Activated T-cell treated with anti-CD3 and anti-CD28 coated beads, Interleukin-2, amount 50 U/mL, for 48 hours (primary cell): ENCODE measurements around the gene LRIG3.

Experiments used
- DNase-seq, 2 experiments: peaks; one replicate each; pipeline ENCODE4 v3.0.0-alpha.2; 2020

The LRIG3 gene

GRCh38 chr12:58850826-58851225, 69.5 kb downstream of the LRIG3 start:
- no peak for DNase-seq

- DNase-seq, result no peak
Measured at GRCh38 chr12:58847901-58848600, 72.3 kb downstream of the LRIG3 start.

- DNase-seq, result no peak
Measured at GRCh38 chr12:58844161-58844560, 76.1 kb downstream of the LRIG3 start.

- DNase-seq, result no peak
Measured at GRCh38 chr12:58841058-58841798, 79.1 kb downstream of the LRIG3 start.

GRCh38 chr12:58833853-58834252, 86.5 kb downstream of the LRIG3 start:
- DNase-seq, result no peak

GRCh38 chr12:58832920-58833319, 87.4 kb downstream of the LRIG3 start:
- no peak for DNase-seq
